GM18526 (cell line): ENCODE measurements around the gene OLFM2.

Source experiments
- POLR2A ChIP-seq: IDR thresholded peaks from 3 replicates; pipeline ENCODE4 v1.6.1; 2011; ENCODE audit not compliant: insufficient read length; ENCODE audit errors: extremely low read depth

OLFM2 gene

DNA sequence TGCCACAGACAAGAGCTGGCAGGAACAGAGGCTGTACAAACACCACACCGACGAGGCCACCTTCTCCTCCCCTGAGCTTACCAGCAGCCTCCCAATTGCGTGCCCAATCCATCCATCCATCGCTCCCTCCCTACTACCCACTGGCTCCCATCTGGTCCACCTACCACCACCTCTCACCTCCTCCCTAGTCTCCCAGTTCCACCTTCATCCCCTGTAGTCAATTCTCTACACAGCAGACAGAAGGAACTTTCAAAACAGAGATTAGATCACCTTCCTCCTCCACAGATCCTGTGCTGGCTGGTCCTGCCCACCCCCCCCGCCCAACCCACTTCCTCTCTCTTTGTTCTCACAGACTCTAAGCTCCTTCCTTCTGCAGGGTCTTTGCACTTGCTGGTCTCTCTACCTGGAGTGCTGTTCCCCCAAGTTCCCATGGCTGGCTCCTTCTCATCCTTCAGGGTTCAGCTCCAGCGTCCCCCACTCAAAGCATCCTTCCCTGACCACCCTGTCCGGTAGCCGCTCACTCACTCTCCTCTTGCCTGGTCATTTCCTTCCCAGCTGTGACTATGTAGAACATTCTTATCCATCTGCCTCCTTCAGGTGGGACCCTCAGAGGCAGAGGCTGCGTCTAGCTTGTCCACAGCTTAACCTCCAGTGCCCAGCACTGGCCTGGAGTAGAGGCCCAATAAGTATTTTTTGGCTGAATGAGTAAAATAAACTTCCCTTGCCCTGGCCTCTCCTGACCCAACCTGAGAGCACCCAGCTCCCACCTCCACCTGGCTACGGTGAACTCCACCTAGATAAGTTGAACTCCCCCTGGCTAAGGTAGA lies 78.2 kb downstream of the OLFM2 start:
- TF ChIP-seq POLR2A = no peak

DNA sequence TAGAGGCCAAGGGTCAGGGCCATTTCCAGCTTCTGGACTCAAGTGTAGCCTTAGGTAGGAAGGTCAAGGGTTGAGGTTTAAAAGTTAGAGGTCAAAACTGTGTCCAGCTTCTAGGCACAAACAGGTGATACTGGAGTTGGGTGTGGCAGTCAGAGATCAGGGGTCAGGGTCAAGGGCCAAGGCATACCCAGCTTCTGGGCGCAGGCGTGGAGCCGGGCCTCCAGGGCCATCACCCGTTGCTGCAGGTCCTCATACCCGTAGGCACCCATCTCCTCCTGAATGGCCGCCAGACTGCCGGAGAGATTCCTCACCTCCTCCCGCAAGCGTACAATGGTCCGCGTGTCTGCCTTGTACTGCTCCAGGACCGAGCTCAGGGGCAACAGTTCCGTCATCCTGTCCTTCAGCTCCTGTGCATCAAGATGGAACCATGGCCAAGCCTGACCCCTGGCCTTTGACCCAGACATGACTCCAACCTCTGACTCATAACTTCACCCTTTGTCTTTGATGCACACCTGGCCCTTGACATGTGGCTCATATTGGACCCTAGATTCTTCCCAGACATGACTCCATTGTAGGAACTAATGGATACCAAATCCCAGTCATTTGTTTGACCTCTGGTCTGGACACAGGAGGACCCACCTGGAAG lies 79.1 kb downstream of the OLFM2 start:
- TF ChIP-seq POLR2A = no peak

DNA sequence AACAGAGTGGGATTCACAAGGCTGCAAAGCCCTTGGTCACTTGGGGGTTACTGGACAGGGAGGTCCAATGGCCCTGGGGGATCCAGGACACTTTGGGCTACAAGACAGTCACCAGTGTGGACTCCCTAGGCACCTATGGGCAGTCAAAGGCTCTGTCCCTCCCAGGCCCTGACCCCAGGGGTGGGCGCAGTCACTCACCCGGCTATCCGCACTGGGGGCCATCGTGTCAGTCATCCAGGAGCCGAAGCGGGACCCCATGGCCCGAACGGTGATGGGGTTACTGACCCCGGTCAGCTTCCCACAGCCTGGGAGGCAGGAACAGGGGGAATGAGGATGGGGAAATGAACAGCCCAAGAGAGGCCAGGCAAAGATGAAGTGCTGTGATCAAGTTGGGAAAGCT lies 79.7 kb downstream of the OLFM2 start:
- no peak for TF ChIP-seq POLR2A

DNA sequence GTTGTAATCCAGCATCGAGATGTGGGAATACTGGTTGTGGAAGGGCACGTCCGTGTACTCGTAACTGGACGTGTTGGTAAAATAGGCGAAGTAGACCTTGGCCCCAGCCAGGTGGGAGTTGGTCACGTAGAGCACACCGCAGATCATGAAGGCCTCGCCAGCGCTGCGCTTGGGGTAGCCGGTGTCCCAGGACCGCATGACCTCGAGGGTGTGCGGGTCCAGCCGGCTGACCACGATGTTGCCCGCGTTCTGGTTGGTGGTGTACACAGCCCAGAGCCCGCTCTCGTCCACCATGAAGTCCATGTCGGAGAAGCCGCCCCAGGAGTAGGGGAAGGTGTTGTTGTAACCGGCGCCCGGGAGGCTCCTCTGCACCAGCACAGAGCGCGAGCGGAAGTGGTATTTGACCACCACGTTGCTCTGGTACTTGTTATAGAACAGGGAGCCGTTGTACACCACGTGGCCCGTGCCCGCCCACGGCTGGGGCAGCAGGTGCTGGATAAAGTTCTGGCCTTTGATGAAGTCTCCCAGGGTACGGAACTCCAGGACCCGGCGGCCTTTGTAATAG lies 82.0 kb downstream of the OLFM2 start:
- no peak for TF ChIP-seq POLR2A

DNA sequence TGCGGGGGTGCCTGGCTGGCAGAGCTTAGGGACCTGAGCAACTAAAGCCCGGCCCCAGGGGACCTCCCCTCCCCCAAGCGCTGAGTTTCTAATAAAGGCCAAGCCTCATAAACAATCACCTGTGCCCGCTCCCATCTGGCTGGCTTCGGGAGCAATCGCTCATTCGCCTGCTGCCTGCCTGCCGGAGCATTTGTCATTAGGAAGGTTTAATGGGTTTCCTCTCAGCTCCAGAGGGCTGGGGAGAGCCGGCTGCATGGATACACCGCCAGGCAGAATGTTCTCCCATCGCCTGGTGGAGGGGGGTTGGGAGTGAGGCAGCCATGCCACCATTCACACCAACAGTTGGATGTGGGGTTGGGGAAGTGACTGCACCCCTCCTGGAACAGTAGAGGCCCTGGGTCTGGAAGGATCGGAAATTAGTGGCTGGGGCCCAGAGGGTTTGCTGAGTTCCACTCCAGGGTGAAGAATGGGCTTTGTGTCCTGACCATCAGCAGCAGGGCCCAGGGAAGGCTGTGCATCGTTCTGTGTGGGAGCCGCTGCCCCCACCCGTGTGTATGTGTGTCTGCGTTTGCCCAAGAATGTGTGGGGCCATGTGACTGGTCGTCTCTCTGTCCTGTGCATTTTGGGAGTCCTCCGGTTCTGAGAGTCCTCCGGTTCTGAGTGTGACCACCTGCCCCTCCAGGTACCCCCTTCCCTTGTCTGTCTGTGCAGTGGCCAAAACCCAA lies 85.9 kb downstream of the OLFM2 start:
- no peak for TF ChIP-seq POLR2A

DNA sequence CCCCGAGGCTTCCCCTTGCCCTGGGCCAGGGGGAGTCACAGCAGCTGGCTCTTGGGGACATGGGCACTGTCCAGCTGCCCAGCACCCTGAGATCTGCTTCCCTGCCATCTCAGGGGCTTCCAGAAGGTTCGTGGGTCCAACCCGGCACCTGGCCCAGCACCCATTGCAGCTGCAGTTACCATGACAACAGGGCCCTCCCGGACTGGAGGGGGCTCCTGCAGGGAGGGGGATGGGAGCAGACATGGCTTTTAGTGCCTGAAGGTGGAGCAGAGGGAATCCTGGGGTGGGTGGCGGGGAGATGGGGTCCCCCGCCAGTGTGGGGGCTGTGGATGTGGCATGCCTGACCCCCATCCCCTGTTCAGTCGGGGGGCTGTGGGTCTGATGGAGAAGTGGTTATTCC lies 86.5 kb downstream of the OLFM2 start:
- no peak for TF ChIP-seq POLR2A

DNA sequence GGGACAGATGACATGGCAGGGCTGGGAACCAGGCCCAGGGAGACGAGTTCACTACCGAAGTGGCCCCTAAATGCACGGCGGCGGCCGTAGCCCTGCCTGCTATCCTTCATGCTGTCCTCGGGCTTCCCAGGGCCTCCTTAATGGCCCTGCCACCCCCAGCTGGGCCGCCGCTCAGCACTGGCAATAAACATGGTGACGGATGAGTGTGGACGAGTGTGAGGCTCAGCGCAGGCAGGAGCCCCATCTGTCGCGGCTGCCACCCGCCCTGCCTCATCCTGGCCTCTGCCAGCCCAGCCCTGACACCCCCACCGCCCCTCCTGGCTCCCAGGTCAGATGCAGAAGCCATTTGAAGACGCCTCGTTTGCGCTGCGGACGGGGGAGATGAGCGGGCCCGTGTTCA lies 87.6 kb downstream of the OLFM2 start:
- TF ChIP-seq POLR2A = no peak

- no peak for TF ChIP-seq POLR2A
Measured at GRCh38 chr19:9848060-9848459, 88.3 kb downstream of the OLFM2 start.

DNA sequence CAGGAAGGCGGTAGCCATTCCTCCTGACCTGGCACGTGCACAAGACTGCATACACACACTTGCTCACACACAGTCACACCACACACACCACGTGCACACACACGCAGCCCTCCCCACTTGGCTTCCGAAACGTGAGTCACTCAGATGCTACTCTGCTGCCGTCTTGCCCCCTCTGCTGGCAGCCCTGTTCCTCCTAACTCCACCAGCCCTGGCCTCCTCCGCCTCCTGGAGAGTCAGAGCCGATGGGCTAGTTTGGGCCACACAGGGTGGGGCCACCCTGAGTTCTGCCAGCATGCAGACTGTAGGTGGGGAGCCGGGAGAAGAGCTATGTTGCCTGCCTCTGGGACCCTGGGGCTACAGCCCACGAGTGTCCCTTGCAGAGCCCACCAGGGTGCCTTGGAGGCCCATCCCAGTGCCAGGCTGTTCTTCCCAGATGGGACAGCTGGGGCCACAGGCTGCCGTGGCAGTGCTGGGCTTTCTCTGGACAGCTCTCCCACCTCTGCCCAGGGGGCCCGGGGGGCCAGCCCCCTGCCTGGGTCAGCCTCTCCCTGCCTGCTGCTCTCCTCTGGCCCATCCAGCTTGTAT lies 89.1 kb downstream of the OLFM2 start:
- no peak for TF ChIP-seq POLR2A

DNA sequence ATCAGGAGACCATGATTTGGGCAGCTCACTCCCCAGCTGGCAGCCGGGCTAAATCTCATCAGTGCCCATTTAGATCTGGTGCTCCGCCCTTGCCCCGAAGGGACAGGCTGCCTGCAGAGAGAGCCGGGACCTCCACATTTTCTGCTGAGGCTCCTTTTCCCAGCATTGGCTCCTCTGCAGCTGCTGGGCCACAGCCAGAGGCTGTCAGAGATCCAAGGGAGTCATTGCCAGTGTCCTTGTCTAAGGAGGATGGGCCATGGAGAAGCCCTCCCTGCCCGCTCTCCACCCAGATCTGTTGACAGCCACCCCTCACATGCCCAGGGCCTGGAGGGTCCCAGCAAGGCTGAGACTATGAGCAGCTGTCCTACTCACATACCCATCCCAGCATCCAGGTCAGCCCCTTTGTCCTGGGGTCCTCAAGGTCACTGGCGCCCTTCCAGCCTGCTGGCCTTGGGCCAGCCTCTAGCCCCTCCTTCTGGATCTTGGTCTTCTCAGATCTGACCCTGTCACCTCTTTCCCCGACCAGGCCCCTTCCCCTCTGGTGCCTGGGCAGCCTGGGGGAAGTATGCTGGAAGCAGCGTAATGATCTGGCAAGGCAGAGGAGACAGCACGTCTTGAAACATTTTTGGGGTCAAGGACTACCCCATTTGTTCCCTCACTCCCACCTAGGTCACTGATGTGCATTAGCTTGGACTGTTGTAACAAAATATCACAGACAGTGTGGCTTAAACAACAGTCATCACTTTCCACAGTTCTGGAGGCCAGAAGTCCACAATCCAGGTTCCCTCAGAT lies 93.3 kb downstream of the OLFM2 start:
- no peak for TF ChIP-seq POLR2A

DNA sequence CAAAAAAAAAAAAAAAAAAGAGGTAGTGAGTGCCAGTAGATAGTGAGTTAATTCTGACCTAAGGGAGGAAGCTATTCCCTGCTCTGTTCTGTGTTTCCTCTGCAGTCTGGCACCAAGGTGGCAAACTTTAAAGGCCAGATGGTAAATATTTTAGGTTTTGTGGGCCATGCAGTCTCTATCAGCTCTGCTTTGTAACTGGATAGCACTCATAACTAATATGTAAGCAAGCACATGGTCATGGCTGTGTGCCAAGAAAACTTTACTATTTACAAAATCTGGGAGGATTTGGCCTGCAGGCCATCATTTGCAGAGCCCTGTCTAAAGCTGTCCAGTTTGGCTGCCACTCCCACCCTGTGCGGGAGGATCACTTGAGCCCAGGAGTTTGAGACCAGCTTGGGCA lies 96.9 kb downstream of the OLFM2 start:
- no peak for TF ChIP-seq POLR2A

DNA sequence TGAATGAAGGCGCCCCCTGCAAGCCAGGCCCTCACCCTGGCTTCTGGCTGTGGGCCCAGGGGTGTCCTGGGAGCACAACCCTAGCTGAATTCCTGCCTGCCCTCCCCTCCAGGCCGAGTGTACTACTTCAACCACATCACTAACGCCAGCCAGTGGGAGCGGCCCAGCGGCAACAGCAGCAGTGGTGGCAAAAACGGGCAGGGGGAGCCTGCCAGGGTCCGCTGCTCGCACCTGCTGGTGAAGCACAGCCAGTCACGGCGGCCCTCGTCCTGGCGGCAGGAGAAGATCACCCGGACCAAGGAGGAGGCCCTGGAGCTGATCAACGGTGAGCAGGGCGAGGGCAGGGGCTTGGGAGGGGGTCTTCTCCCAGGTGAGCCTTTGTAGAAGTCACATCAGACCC lies 98.0 kb downstream of the OLFM2 start:
- TF ChIP-seq POLR2A = no peak

DNA sequence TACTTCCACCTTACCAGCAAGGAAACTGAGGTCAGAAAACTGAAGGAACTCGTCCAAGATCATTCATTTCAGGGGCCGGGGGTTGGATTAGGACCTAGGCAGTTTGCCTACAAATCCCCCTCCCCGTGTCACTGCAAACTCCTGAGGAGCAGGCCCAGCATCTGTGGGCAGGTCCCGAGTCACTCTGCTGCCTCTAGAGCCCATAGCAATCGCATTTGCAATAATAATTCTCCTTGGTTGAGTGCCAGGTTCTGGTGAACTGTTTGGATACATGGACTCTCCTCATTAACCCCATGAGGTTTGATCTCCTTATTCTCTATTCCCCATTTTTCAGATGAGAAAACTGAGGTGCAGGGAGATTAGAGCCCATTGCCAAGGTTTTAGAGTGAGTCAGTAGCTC lies 100.3 kb downstream of the OLFM2 start:
- no peak for TF ChIP-seq POLR2A

- no peak for TF ChIP-seq POLR2A
Measured at GRCh38 chr19:9835507-9835949, 100.8 kb downstream of the OLFM2 start.
